HG03442 (cell line): Measurements from ENCODE around the gene SLC1A5.
"Not testable (repeated sequence)": the region's sequence is repeated elsewhere in the genome, so short reads cannot be mapped to it uniquely, and the experiment has no call there.

Source experiments
- ATAC-seq: cut with Tn5 transposase; IDR thresholded peaks from one replicate; pipeline ENCODE4 v1.9.1; 2021; ENCODE audit warnings: mild to moderate bottlenecking, moderate library complexity; ENCODE audit not compliant: unreplicated experiment

SLC1A5 gene

GRCh38 chr19:46802152-46802551 is 13.8 kb upstream of the SLC1A5 start:
- ATAC-seq = no peak

GRCh38 chr19:46798713-46799112 is 10.3 kb upstream of the SLC1A5 start:
- ATAC-seq = no peak

DNA sequence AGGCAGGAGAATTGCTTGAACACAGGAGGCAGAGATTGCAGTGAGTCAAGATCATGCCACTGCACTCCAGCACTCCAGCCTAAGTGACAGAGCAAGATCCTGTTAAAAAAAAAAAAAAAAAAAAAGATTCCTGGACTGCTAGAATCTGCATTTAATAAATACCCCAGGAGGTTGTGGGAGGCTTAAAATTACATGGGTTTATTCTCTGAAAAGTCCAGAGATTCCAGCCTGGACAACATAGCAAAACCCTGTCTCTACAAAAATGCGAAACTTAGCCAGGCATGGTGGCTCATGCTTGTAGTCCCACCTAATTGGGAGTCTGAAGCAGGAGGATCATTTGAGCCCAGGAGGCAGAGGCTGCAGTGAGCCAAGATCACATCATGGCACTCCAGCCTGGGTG is 9.5 kb upstream of the SLC1A5 start:
- ATAC-seq = no peak

DNA sequence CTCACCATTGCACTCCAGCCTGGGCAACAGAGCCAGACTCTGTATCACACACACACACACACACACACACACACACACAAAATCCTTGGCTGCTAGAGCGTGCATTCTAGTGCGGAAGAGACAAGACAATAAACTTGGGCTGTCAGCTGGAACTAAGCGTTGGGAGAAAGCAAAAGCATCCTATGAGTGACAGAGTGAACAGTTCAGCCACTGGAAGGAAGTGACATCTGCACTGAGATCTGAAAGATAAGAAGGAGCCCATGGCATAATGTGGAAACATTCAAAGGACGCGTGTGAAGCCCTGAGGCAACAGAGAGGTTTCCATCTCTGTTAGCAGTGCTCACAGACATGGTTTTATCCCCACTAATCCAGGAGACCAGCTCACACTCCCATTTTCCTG is 3.5 kb upstream of the SLC1A5 start:
- no peak for ATAC-seq

DNA sequence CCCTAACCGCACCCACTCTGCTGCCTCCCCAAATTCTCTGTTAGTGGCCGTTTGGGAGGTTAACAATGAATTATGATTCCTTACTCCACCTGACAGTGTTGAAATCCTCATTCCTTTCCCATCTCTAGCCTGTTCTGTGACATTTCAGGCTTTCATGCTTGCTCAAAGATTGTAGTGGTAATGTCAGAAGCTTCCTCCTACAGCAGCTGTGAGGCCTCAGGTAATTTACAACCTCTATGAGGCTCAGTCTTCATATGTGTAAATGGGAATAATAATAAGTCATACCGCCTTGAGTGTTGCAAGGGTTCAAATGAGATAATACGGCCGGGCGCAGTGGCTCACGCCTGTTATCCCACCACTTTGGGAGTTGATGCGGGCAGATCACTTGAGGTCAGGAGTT is 977 bp upstream of the SLC1A5 start:
- no peak for ATAC-seq

DNA sequence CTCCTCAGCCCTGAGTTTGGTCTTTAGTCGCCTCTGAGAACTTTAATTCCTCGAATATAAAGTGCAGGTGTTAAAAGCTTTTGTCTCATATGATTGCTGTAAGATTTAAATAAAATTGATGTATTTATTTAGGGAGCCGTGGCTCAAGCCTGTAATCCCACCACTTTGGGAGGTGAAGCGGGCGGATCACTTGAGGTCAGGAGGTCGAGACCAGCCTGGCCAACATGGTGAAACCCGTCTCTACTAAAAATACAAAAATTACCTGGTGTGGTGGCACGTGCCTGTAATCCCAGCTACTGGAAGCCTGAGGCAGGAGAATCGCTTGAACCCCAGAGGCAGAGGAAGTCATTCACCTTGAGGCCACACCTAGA is 559 bp upstream of the SLC1A5 start:
- no peak for ATAC-seq

GRCh38 chr19:46787331-46788261 is 798 bp downstream of the SLC1A5 start:
- ATAC-seq = no peak

GRCh38 chr19:46787040-46787330 is 1.4 kb downstream of the SLC1A5 start:
- no peak for ATAC-seq

DNA sequence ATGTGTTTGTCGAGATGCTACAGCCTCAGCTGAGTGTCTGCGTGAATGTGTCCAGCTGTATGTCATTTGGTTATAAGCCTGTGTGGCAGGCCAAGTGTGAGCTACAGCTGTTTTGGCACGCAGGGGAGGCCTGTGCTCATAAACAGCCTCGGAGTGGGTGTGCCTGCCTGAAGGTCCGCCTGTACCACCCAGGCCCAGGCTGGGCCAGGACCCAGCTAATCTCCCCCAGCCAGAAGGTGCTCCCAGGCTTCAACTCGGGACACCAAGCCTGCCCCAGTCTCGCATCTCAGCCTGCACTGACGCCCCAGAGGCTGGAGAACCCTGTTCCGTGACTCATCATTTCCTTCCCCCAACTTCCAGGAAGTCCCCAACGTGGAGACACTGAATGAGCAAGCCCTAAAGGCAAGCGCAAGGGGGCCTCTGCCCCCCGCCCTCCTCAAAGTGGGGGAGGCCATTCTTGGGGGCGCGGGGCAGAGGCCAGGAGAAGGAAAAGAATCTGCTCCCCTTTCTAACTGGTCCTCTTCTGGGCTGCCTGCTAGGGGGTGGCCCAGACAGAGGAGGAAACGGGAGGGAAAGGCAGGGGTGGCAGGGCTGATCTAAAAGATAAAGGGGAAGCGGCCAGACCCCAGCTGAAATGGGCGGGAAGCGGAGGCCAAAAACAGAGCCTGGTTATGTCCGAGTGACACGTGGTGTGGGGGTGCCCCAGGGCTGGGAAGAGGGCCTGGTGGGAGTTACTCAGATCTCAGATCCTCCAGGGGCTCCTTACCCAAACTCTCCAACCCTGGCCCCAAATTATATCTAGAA is 2.0 kb downstream of the SLC1A5 start:
- no peak for ATAC-seq

DNA sequence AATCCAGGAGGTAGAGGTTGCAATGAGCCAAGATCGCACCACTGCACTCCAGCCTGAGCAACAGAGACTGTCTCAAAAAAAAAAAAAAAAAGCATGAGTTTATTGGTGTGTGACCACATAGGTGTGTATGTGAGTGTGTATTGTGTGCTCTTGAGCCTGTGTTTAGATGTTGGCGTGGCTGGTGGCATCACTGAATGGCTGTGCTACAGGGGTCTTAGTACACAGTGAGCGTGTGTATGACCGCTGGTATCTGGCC is 2.5 kb downstream of the SLC1A5 start:
- no peak for ATAC-seq

GRCh38 chr19:46785054-46785979 is 3.1 kb downstream of the SLC1A5 start:
- ATAC-seq = no peak

GRCh38 chr19:46784262-46785053 is 3.9 kb downstream of the SLC1A5 start:
- ATAC-seq = no peak

- no peak for ATAC-seq
Measured at GRCh38 chr19:46783670-46784069, 4.7 kb downstream of the SLC1A5 start.

DNA sequence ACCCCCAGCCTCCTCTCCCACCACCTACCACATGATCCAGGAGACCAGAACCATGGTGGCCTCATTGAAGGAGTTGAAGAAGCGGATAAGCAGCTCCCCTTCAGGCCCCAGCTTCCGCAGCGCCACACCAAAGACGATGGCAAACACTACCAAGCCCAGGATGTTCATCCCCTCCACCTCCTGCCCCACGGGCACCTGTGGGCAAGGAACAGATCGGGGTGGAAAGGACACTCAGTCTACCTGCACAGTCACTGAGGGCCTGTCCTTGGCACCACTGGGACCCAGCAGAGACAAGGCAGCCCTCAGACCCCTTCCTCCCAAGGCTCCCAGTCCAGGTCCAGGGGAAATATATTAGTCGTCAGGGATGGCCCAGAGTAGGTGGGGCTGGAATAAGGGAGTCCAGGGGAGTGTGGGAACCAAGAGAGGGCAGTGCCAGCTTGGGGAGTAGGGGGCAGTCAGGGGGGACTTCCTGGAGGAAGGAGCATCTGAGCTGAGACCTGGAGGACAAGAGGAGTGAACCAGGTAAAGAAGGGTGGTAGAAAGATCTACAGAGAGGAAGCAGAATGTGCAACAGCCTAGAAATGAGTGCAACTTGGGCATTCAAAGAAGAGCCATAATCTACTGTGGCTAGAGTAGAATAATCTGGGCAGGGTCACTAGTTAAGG is 5.9 kb downstream of the SLC1A5 start:
- ATAC-seq = no peak

GRCh38 chr19:46777956-46778645 is 10.3 kb downstream of the SLC1A5 start:
- ATAC-seq = not testable (repeated sequence)

DNA sequence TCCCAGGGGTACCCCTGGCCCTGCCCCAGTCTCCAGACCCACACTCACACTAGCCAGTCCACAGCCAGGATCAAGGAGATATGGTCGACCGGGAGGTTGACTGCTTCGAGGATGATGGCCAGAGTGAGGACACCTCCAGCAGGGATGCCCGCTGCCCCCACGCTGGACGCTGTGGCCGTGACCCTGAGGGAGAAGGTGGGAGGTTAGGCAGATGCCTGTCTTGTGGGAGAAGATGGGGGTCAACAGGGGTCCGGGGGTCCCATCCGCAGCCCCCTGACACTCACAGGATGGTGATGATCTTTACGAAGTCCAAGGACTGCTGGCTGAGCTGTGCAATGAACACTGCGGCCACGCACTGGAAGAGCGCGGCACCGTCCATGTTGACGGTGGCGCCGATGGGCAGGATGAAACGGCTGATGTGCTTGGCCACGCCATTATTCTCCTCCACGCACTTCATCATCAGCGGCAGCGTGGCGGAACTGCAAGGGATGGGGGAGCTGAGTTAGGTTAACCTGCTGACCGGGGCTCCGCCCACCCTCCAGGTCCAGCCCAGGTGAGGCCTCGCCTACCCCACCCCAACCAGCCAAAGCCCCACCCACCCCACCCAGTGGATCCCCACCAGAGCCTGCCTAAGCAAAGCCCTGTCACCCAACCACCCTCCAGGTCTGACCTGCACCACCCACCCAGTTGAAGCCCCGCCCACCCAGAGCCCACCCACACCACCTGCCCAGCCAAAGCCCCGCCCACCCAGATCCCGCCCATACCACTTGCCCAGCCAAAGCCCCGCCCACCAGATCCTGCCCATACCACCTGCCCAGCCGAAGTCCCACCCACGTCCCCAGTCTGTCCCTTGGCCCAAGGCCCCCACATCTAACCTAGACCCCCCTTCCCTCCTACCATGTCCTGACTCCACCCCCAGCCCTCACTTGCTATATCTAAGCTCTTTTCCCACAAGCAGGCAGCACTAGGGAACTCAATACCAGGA is 11.2 kb downstream of the SLC1A5 start:
- no peak for ATAC-seq

GRCh38 chr19:46775642-46776258 is 12.6 kb downstream of the SLC1A5 start:
- no peak for ATAC-seq

- ATAC-seq = no peak
Measured at GRCh38 chr19:46773018-46773399, 15.4 kb downstream of the SLC1A5 start.
